ENCODE data around the gene RAP1GAP2. TPM values are rescaled to one million over a fixed set of nuclear protein-coding genes. Genes with fewer than 3 reads are reported as not detected.

The RAP1GAP2 gene
- total and polyA plus RNA-seq, 2 of the 8 experiments (the other 6 are each of a cell fraction or from before 2014, with no cell fraction given), result 24.0 to 63.8 TPM

- no peak overlapping the region for H4K91ac ChIP-seq (replicated peaks; ENCODE audit: insufficient read length, low read length)
- H4K5ac ChIP-seq (ENCODE audit: insufficient read length, low read depth, low read length), result no peak overlapping the region
- H2BK20ac ChIP-seq (ENCODE audit: low read length), result no peak overlapping the region
- H3K18ac ChIP-seq (ENCODE audit: extremely low read depth, low read length), result no peak overlapping the region
- ChIA-PET POLR2A (ENCODE audit: partially characterized antibody) (interaction anchor here (0.6 kb wide), 1 partner anchor 39 kb away, joined by 3 read pairs; no protein-coding TSS in a partner anchor), CTCF (ENCODE audit: partially characterized antibody) (interaction anchor here (0.9 to 6.7 kb wide), 3 partner anchors 160 to 177 kb away, joined by 6 to 66 read pairs (median 35); no protein-coding TSS in a partner anchor)
- 87% methylated on average over 14 of the region's 14 CpGs; no CpG with 5 or more reads in 1 of the 2 experiments for WGBS, 2 experiments (ENCODE audit: extremely low coverage in 1 of 2, insufficient coverage in 1 of 2, insufficient read length in 1 of 2, insufficient replicate concordance in 2 of 2, low coverage in 1 of 2, low lambda C conversion rate in 2 of 2, missing lambda C conversion rate in 1 of 2)
- no peak overlapping the region for H2BK15ac ChIP-seq (ENCODE audit: low read length)
- H3K23me2 ChIP-seq (ENCODE audit: low read depth, low read length), result no peaks in the 10 kb centered on the region; the same call in 1 of the 2 replicates
- H3K4ac ChIP-seq (replicated peaks; ENCODE audit: insufficient read length, low read depth, low read length), result no peak overlapping the region
- no peaks in the 10 kb centered on the region for H3K4me1 ChIP-seq (replicated peaks in 1 of 4; ENCODE audit: control insufficient read depth in 3 of 4, insufficient read depth in 4 of 4, low read length in 3 of 4)
- no peak overlapping the region for H3K9ac ChIP-seq (replicated peaks in 1 of 4; ENCODE audit: extremely low read depth in 1 of 4, low read depth in 3 of 4, low read length in 3 of 4)
- no peaks in the 10 kb centered on the region for H3K79me2 ChIP-seq (ENCODE audit: control insufficient read depth in 1 of 2, insufficient read depth in 2 of 2, low read length in 2 of 2)
- H3K79me1 ChIP-seq (ENCODE audit: low read depth, low read length), result no peaks in the 10 kb centered on the region
- no peak overlapping the region for H2BK120ac ChIP-seq (replicated peaks; ENCODE audit: low read depth, low read length)
- H3K4me3 ChIP-seq (ENCODE audit: extremely low read depth in 1 of 4, insufficient read depth in 2 of 4, low read depth in 3 of 4, low read length in 4 of 4), result no peak overlapping the region
- H3K4me2 ChIP-seq (ENCODE audit: insufficient read depth in 1 of 2, low read depth in 2 of 2, low read length in 2 of 2), result no peak overlapping the region
- no peak for FAIRE-seq
- H4K20me1 ChIP-seq (replicated peaks in 1 of 2; ENCODE audit: control insufficient read depth in 1 of 2, insufficient read depth in 2 of 2, low read length in 2 of 2), result peaks cover 2 to 3% of the 10 kb centered on the region in 2 experiments
- H3K23ac ChIP-seq (ENCODE audit: insufficient read length), result no peak overlapping the region
- peaks cover 0 to 15% (median 4%) of the 10 kb centered on the region in 4 experiments; a peak in 3 of 8 replicates for H3K36me3 ChIP-seq (ENCODE audit: control insufficient read depth in 2 of 4, insufficient read depth in 4 of 4, low read length in 3 of 4)
- H2BK5ac ChIP-seq (ENCODE audit: low read depth, low read length), result no peak overlapping the region
- H3K9me3 ChIP-seq (ENCODE audit: insufficient read depth in 2 of 2, low read depth in 1 of 2, low read length in 1 of 2), result no peaks in the 10 kb centered on the region
- no peak for TF ChIP-seq SIRT6 (IDR thresholded peaks at IDR 0.05; ENCODE audit: low read length)
- no peak for TF ChIP-seq CHD1 (IDR thresholded peaks at IDR 0.05; ENCODE audit: low read depth, low read length)
- no peak for TF ChIP-seq TAF1 (IDR thresholded peaks at IDR 0.05; ENCODE audit: low read depth, low read length)
- TF ChIP-seq MAFK (IDR thresholded peaks at IDR 0.05; ENCODE audit: low read depth, low read length), result no peak
- TF ChIP-seq BCL11A (IDR thresholded peaks at IDR 0.05; ENCODE audit: low read depth in 2 of 2, low read length in 2 of 2), result no peak
- TF ChIP-seq POU5F1 (IDR thresholded peaks at IDR 0.05; ENCODE audit: low read depth, low read length), result no peak
- no peak for TF ChIP-seq SUZ12 (IDR thresholded peaks at IDR 0.05; ENCODE audit: low read length)
- no peak for TF ChIP-seq HDAC6 (IDR thresholded peaks at IDR 0.05; ENCODE audit: low read depth, low read length)
- no peaks in the 10 kb centered on the region for H3K27me3 ChIP-seq (replicated peaks in 1 of 4; ENCODE audit: control insufficient read depth in 3 of 4, extremely low read depth in 1 of 4, insufficient read depth in 3 of 4, low read length in 3 of 4)
- no peak overlapping the region for H3K14ac ChIP-seq (ENCODE audit: insufficient read length)
- DNase-seq (ENCODE audit: low read depth in 1 of 2, low spot score in 2 of 2), result no peak
- no peak overlapping the region for H2BK12ac ChIP-seq (ENCODE audit: low read depth, low read length)
- H3K56ac ChIP-seq (replicated peaks; ENCODE audit: insufficient read length, low read depth, low read length), result no peak overlapping the region
- no peak overlapping the region for H4K8ac ChIP-seq (ENCODE audit: extremely low read depth, insufficient read depth, low read length)
- H3K27ac ChIP-seq (ENCODE audit: low read depth, low read length), result no peak overlapping the region
- H2AK5ac ChIP-seq (ENCODE audit: low read depth, low read length), result no peak overlapping the region
- no peak overlapping the region for H2AFZ ChIP-seq (ENCODE audit: low read length)
Measured at GRCh38 chr17:3009411-3009920, 213.2 kb downstream of the RAP1GAP2 start.
